Left lung (tissue), 10 donors: ENCODE measurements around the gene FAM193A. TPM values are rescaled to one million over a fixed set of nuclear protein-coding genes. Genes with fewer than 3 reads are reported as not detected.

Source experiments
- ATAC-seq: fragments of 200-7000 bp; cut with Tn5 transposase; one replicate; pipeline ENCODE4 v1.9.1; 2020; ENCODE audit warnings: moderate library complexity
- DNase-seq, 4 donors: peaks; one replicate each; pipeline ENCODE4 v3.0.0-alpha.2; 2013 to 2020
- H3K27ac ChIP-seq, 2 donors: fragments of 200-600 bp; sonication (generic) in 1 of 2; one replicate each; pipeline versions ENCODE4 v1.5.0 to v1.8.0; 2020 to 2021
- H3K27me3 ChIP-seq, 2 donors: fragments of 200-600 bp; sonication (generic) in 1 of 2; one replicate each; pipeline versions ENCODE4 v1.5.0 to v1.8.0; 2020 to 2021
- H3K36me3 ChIP-seq, 2 donors: fragments of 200-600 bp; sonication (generic) in 1 of 2; one replicate each; pipeline versions ENCODE4 v1.5.0 to v1.8.0; 2020 to 2021
- H3K4me1 ChIP-seq, 2 donors: fragments of 200-600 bp; one replicate each; pipeline ENCODE4 v1.8.0; 2021
- H3K4me3 ChIP-seq, 2 donors: fragments of 200-600 bp; sonication (generic) in 1 of 2; one replicate each; pipeline versions ENCODE4 v1.5.0 to v1.8.0; 2020 to 2021; ENCODE audit warnings: mild to moderate bottlenecking in 1 of 2
- H3K9me3 ChIP-seq, 2 donors: fragments of 200-600 bp; sonication (generic) in 1 of 2; one replicate each; pipeline versions ENCODE4 v1.5.0 to v1.8.0; 2020 to 2021
- CTCF ChIP-seq, 2 donors: fragments of 200-600 bp; sonication (generic) in 1 of 2; IDR thresholded peaks; one replicate each; pipeline versions ENCODE4 v1.5.0 to v1.8.0; 2021; ENCODE audit warnings: antibody characterized with exemption in 2 of 2
- intact Hi-C, 2 donors: fragments of 100-400 bp; cut with DNase I; formaldehyde crosslinking; loops; one replicate each; pipeline versions ENCODE4 v1.11.2 to v1.14.2; 2022
- polyA plus RNA-seq, 6 donors: library from polyadenylated mRNA; unstranded; fragments of 120-200 nt; gene quantifications; one replicate each; pipeline ENCODE4 v1.2.1, GENCODE V29; 2013; ENCODE audit not compliant: insufficient read length in 6 of 6
- total RNA-seq, 2 donors: library from RNA; stranded (reverse); fragmentation: NEBNext Ultra II Directional; extraction: Animal tissue kit (Norgen Biotek cat#: 25700); gene quantifications; one replicate each; pipeline ENCODE4 v1.2.1, GENCODE V29; 2021
- donor health status: DM: no; HTN: yes; CAD: no.
- donor health status: DM: no; HTN: no; CAD: no.

The FAM193A gene
- total and polyA plus RNA-seq, 8 donors: 22.3 to 35.9 (median 30.6) TPM

DNA sequence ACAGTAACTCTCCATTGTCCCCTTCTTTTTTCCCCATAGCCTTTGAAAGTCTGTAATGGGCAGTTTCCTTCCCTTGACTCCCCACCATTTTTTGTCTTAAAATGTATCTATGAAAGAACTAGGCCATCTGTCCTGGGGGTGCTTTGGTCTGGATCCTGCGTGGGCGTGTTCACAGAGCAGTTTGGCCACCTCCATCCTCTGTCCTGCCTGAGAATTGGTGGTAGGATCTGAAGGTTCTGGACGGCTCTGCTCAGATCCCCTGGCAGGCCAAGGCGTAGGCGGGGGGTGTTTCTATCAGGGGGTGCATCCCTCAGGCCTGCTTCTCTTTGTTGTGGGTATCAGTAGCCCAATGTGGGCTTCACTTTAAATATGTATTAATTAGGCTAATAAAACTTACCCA is 107.1 kb downstream of the FAM193A start:
- H3K36me3 ChIP-seq: peaks cover 6 to 87% of the 10 kb centered on the region in 2 donors
- intact Hi-C loops: no loop called here

DNA sequence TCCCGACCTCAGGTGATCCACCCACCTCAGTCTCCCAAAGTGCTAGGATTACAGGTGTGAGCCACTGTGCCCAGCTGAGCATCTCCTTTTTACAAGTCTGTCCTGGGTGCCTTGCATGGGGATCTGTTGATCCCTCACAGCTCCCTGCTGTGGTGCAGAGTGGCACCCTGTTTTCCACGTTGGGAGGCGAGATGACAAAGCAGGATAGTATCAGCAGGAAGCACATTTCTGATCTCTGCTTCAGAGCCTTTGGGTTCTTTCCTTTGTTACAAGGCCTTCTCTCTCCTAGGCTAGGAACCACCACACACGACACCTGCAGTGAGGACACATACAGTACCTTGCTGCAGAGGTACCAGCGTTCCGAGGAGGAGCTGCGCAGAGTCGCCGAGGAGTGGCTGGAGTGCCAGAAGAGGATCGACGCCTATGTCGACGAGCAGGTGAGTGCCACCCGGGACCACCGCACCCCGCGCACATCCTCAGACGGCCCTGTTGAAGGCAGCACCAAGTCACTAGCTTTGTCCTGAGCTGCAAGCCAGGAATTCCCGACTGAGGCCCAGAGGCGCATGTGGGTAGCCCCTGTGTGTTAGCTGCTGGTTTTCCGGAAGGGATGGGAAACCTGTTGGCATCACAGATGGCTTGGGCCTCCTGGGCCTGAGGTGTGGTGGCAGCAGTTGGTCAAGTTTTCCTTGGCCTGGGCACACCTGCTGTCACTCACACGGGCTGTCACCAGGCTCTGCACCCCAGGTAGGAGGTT is 110.1 kb downstream of the FAM193A start:
- no peak overlapping the region for H3K27ac ChIP-seq
- peaks cover 6 to 87% of the 10 kb centered on the region in 2 donors for H3K36me3 ChIP-seq

More for the DNA sequence above, 107.1 kb downstream of the FAM193A start:
- no peak for DNase-seq
- H3K27ac ChIP-seq: no peak overlapping the region
- no peaks in the 10 kb centered on the region for H3K27me3 ChIP-seq
- H3K9me3 ChIP-seq: no peaks in the 10 kb centered on the region
- no peak overlapping the region for H3K4me3 ChIP-seq
- no peaks in the 10 kb centered on the region for H3K4me1 ChIP-seq
- TF ChIP-seq CTCF (IDR thresholded peaks at IDR 0.05): no peak
- ATAC-seq: no peak

GRCh38 chr4:2647403-2648158 is 111.1 kb downstream of the FAM193A start:
- intact Hi-C loops: no loop called here
- Histone ChIP-seq H3K4me3 (no peak overlapping the region), H3K4me1 (no peaks in the 10 kb centered on the region), H3K36me3 (peaks cover 6 to 81% of the 10 kb centered on the region in 2 donors), H3K27me3 (no peaks in the 10 kb centered on the region), H3K9me3 (no peaks in the 10 kb centered on the region), H3K27ac (no peak overlapping the region)
- TF ChIP-seq CTCF (IDR thresholded peaks at IDR 0.05): no peak
- DNase-seq (no peak), ATAC-seq (no peak)

More for the DNA sequence above, 110.1 kb downstream of the FAM193A start:
- Histone ChIP-seq H3K27me3 (no peaks in the 10 kb centered on the region), H3K9me3 (no peaks in the 10 kb centered on the region), H3K4me1 (no peaks in the 10 kb centered on the region), H3K4me3 (no peak overlapping the region)
- intact Hi-C loops: no loop called here
- ATAC-seq (no peak), DNase-seq (no peak)
- no peak for TF ChIP-seq CTCF (IDR thresholded peaks at IDR 0.05)

- intact Hi-C loops: no loop called here
- Histone ChIP-seq H3K27ac (no peak overlapping the region), H3K9me3 (no peaks in the 10 kb centered on the region), H3K4me3 (no peak overlapping the region), H3K27me3 (no peaks in the 10 kb centered on the region), H3K4me1 (no peaks in the 10 kb centered on the region), H3K36me3 (peaks cover 6 to 74% of the 10 kb centered on the region in 2 donors)
- no peak for DNase-seq
- no peak for ATAC-seq
- no peak for TF ChIP-seq CTCF (IDR thresholded peaks at IDR 0.05)
These were observed 111.8 kb downstream of the FAM193A start for GRCh38 chr4:2648159-2648814.
